GM23248 (cell line): Measurements from ENCODE around the gene ETV6. TPM values are rescaled to one million over a fixed set of nuclear protein-coding genes. Genes with fewer than 3 reads are reported as not detected.
A peak's percentile ranks its signal among the peaks of the same experiment; 100 is the strongest.

Experiments used
- DNase-seq: peaks from one replicate; pipeline ENCODE4 v3.0.0-alpha.2; 2015
- H2AFZ ChIP-seq: fragments of 200-600 bp; sonication (generic); 2 replicates; pipeline ENCODE4 v1.6.1; 2016; ENCODE audit warnings: antibody characterized with exemption
- H3F3A ChIP-seq: fragments of 200-600 bp; sonication (generic); 2 replicates; pipeline ENCODE4 v1.6.1; 2016; ENCODE audit warnings: mild to moderate bottlenecking, antibody characterized with exemption, mixed run types; ENCODE audit not compliant: insufficient read depth
- H3K27ac ChIP-seq: fragments of 200-600 bp; sonication (generic); 2 replicates; pipeline ENCODE4 v1.5.1; 2016; ENCODE audit warnings: mild to moderate bottlenecking
- H3K27me3 ChIP-seq: fragments of 200-600 bp; sonication (generic); replicated peaks from 2 replicates; pipeline ENCODE4 v1.6.1; 2016; ENCODE audit warnings: mild to moderate bottlenecking; ENCODE audit not compliant: insufficient read depth
- H3K36me3 ChIP-seq: fragments of 200-600 bp; sonication (generic); 2 replicates; pipeline ENCODE4 v1.6.1; 2016; ENCODE audit warnings: low read depth, mild to moderate bottlenecking
- H3K4me1 ChIP-seq: fragments of 200-600 bp; sonication (generic); 2 replicates; pipeline ENCODE4 v1.6.1; 2016; ENCODE audit warnings: mild to moderate bottlenecking; ENCODE audit not compliant: insufficient read depth
- H3K4me2 ChIP-seq: fragments of 200-600 bp; sonication (generic); one replicate; pipeline ENCODE4 v1.6.1; 2016; ENCODE audit warnings: mild to moderate bottlenecking; ENCODE audit not compliant: unreplicated experiment
- H3K4me3 ChIP-seq: fragments of 200-600 bp; sonication (generic); 2 replicates; pipeline ENCODE4 v1.5.1; 2016; ENCODE audit warnings: mild to moderate bottlenecking
- H3K79me2 ChIP-seq: fragments of 200-600 bp; sonication (generic); 2 replicates; pipeline ENCODE4 v1.6.1; 2016; ENCODE audit warnings: mild to moderate bottlenecking; ENCODE audit not compliant: insufficient read depth
- H3K9ac ChIP-seq: fragments of 200-600 bp; sonication (generic); 2 replicates; pipeline ENCODE4 v1.6.1; 2016; ENCODE audit warnings: mild to moderate bottlenecking
- H3K9me2 ChIP-seq: fragments of 200-600 bp; sonication (generic); 2 replicates; pipeline ENCODE4 v1.6.1; 2016; ENCODE audit warnings: mixed run types, mild to moderate bottlenecking, moderate library complexity; ENCODE audit not compliant: insufficient read depth
- H3K9me3 ChIP-seq: fragments of 200-600 bp; sonication (generic); one replicate; pipeline ENCODE4 v1.6.1; 2017; ENCODE audit warnings: low read depth
- H4K20me1 ChIP-seq: fragments of 200-600 bp; sonication (generic); 2 replicates; pipeline ENCODE4 v1.6.0; 2016; ENCODE audit not compliant: insufficient read depth
- EZH2 ChIP-seq: fragments of 200-600 bp; sonication (generic); IDR thresholded peaks from 2 replicates; pipeline ENCODE4 v1.6.1; 2018; ENCODE audit warnings: antibody characterized with exemption, mild to moderate bottlenecking; ENCODE audit not compliant: insufficient read depth, poor library complexity, severe bottlenecking
- EZH2phosphoT487 ChIP-seq: fragments of 200-600 bp; sonication (generic); IDR thresholded peaks from 2 replicates; pipeline ENCODE4 v1.6.1; 2018; ENCODE audit warnings: antibody characterized with exemption, moderate library complexity, mild to moderate bottlenecking, low read depth; ENCODE audit not compliant: insufficient read depth
- WGBS, 2 experiments: methylation state at CpG; one replicate each; pipeline ENCODE4 v1.1.6; 2015 to 2017; ENCODE audit warnings: low lambda C conversion rate in 2 of 2, low coverage in 1 of 2; ENCODE audit errors: missing lambda C conversion rate in 2 of 2; 5-methylcytosine and 5-hydroxymethylcytosine counted together
- in situ Hi-C: fragments of 300-500 bp; cut with MboI; formaldehyde crosslinking; loops from 2 replicates; pipeline ENCODE4 v1.15.0; 2020
- polyA plus RNA-seq: library from polyadenylated mRNA; unstranded; fragments of >200 nt; fragmentation: Nextera tagmentation; extraction: Ambion mirVana; gene quantifications from 2 replicates; pipeline ENCODE4 v1.2.1, GENCODE V29; 2016
- total RNA-seq: library from RNA; depleted of rRNA; stranded (reverse); fragments of >200 nt; shearing (Covaris generic); gene quantifications from 2 replicates; pipeline ENCODE4 v1.2.3, GENCODE V29; 2014

The ETV6 gene
- total and polyA plus RNA-seq, 2 experiments from 2014 or later, result 2.5 to 10.4 TPM

DNA sequence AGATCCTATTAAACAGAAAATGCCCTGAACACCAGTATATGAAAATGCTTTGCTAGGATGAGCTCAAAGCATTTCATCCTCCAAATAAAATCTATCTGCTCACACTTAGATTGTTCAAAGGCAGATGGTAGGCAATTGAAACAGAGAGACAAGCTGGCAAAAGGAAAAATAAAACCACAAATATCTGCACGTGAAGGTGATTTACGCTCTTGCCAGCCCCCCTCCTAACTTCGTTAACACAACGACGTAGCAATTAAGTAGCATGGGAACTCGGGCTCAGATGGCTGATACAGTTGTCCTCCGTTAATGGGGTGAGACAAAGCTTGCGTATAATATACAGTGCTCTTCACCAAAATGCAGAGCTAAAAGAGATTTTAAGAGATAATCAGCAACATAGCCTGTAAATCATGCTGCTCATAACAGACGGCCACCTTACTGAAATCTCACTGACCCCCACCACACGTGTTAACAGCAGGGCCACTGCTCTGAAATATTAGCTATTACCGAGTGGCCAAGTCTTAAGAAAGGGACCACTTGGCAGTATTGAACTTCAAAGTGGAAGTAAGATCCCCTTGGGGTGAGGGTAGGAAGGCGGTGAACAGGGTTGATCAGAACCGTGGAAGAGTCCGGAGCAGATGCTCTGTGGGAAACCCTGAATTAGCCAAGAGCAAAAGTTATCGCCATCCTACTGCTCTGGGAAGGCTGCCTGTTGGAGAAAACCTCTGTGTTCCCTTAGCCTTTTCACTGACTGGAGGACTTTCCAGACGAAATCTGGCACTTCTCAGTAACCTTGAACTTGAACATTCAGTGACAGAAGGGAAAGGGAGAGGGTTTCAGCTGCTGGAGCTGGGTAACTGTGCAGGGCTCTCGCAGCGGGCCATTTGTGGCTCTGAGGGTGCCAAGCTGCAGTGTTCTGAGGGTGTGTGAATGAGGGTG lies 23.1 kb downstream of the ETV6 start:
- in situ Hi-C loops, result no loop called here
- WGBS, 2 experiments, result 75 to 79% methylated on average over 18 of the region's 18 CpGs
- H3K9me2 ChIP-seq, result no peaks in the 10 kb centered on the region

DNA sequence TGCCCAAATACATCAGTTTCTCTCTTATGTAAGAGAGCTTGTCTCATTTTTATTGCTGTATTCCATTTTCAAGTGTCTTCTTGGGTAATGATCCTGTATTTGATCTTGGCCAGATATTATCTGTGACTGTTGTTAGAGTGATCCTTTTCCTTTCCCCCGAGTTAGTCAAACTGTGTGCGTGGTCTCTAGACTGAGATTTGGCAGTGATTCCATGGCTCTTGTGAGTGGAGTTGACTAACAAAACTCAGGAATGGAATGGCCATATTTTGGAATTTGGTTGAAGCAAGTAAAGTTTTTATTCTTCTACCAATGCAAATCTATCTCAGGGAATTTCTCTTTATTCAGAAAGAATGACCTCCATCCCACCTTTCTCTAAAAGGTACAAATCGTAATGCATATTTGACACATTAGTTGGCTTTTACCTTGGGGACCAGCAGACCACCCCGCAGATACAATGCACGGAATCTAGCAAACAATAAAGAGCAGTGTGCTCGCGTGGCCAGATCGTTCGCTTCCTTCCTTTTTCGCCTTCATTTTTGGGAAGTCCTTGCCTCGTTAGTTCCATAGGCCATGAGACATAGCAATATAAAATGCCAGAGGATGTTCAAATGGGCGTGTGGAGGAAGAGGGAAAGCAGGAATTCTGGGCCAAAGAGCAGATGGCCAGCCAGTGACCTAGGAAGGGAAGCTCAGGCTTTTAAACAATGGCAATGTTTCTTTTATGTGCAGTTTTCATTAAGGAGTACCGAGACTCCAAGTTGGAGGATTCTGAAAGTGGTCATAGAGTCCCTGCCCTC lies 24.4 kb downstream of the ETV6 start:
- peaks cover 16% of the 10 kb centered on the region; the same call in 1 of the 2 replicates for H4K20me1 ChIP-seq
- no peaks in the 10 kb centered on the region for H3K9me2 ChIP-seq
- no peak overlapping the region for H3K27ac ChIP-seq
- peaks cover 15% of the 10 kb centered on the region for H3K4me1 ChIP-seq
- H3K4me3 ChIP-seq, result no peak overlapping the region
- no peak overlapping the region for H3K9ac ChIP-seq
- no peaks in the 10 kb centered on the region for H3K9me3 ChIP-seq
- in situ Hi-C loops, result no loop called here
- H2AFZ ChIP-seq, result no peak overlapping the region
- no peaks in the 10 kb centered on the region for H3K36me3 ChIP-seq
- TF ChIP-seq EZH2 (no peak), EZH2phosphoT487 (no peak)
- H3K27me3 ChIP-seq, result no peaks in the 10 kb centered on the region
- DNase-seq, result peak; percentile 43
- peaks cover 99% of the 10 kb centered on the region for H3K79me2 ChIP-seq
- 76 to 82% methylated on average over 13 of the region's 13 CpGs for WGBS, 2 experiments
- H3K4me2 ChIP-seq, result no peak overlapping the region
- H3F3A ChIP-seq, result peaks cover 11% of the 10 kb centered on the region

More for the DNA sequence above, 23.1 kb downstream of the ETV6 start:
- no peaks in the 10 kb centered on the region for H3K36me3 ChIP-seq
- no peaks in the 10 kb centered on the region for H3K9me3 ChIP-seq
- no peak for DNase-seq
- H3F3A ChIP-seq, result peaks cover 11% of the 10 kb centered on the region
- peaks cover 16% of the 10 kb centered on the region; the same call in 1 of the 2 replicates for H4K20me1 ChIP-seq
- H2AFZ ChIP-seq, result no peak overlapping the region
- no peak overlapping the region for H3K9ac ChIP-seq
- no peaks in the 10 kb centered on the region for H3K27me3 ChIP-seq
- H3K4me3 ChIP-seq, result no peak overlapping the region
- TF ChIP-seq EZH2phosphoT487 (no peak), EZH2 (no peak)
- no peak overlapping the region for H3K27ac ChIP-seq
- no peak overlapping the region for H3K4me2 ChIP-seq
- peaks cover 99% of the 10 kb centered on the region for H3K79me2 ChIP-seq
- peaks cover 15% of the 10 kb centered on the region for H3K4me1 ChIP-seq

DNA sequence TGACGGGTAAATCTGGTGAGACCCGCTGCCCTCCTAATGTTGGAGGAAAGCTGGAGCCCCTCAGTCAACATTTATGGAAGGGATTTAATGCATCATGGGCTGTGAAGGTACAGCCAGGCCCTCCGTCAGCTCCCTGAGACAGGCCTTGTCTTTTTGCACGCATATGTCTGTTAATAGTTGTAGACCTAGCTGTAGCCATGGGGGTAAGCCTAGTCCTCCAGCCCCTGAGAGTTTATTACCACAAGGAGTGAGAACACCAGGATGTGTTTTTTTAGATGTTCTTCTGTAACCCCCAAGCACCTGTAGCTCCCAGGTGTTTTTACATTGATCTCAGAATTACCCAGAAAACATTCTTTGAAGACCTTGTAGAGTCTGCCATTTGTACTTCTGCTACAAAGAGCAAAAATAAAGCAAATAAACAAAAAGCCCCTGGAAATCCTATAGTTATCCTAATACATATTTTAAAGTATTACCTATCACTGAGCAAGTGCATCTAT lies 25.5 kb downstream of the ETV6 start:
- no peaks in the 10 kb centered on the region for H3K27me3 ChIP-seq
- H3K9me2 ChIP-seq, result no peaks in the 10 kb centered on the region
- peaks cover 11% of the 10 kb centered on the region for H3F3A ChIP-seq
- peaks cover 16% of the 10 kb centered on the region; the same call in 1 of the 2 replicates for H4K20me1 ChIP-seq
- no peak overlapping the region for H3K4me3 ChIP-seq
- no peak overlapping the region for H3K9ac ChIP-seq
- WGBS, 2 experiments, result 97 to 98% methylated on average over 4 of the region's 4 CpGs
- TF ChIP-seq EZH2, result no peak
- TF ChIP-seq EZH2phosphoT487, result no peak
- DNase-seq, result no peak
- no peak overlapping the region for H2AFZ ChIP-seq
- in situ Hi-C loops, result no loop called here
- no peak overlapping the region for H3K27ac ChIP-seq
- H3K4me2 ChIP-seq, result no peak overlapping the region
- peaks cover 15% of the 10 kb centered on the region for H3K4me1 ChIP-seq
- peaks cover 100% of the 10 kb centered on the region for H3K79me2 ChIP-seq
- no peaks in the 10 kb centered on the region for H3K9me3 ChIP-seq
- no peaks in the 10 kb centered on the region for H3K36me3 ChIP-seq

DNA sequence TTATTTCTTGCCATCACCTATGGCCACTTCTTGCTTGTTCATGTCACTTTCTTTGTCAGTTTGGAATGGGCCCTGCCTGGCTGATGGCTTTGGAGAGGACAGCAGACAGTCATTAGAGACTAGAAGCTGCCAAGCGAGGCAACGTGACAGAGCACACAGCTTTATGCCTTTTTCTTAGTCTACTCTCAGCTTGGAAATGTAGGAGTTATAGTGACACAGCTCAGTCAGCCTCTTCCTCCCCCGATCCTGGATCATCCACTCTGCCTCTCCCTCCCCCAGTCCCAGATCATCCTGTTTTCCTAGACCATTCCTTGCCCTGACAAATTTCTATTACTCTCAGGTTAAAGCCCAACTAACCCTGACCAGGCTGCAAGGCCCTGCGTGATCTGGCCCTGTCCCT lies 26.6 kb downstream of the ETV6 start:
- Histone ChIP-seq H2AFZ (no peak overlapping the region), H3K79me2 (peaks cover 100% of the 10 kb centered on the region), H3K27ac (no peak overlapping the region), H3K4me2 (peak overlapping the region; percentile 24), H3K9me3 (no peaks in the 10 kb centered on the region), H3K9me2 (no peaks in the 10 kb centered on the region), H3K4me3 (no peak overlapping the region), H3K4me1 (peaks cover 19% of the 10 kb centered on the region), H3K27me3 (no peaks in the 10 kb centered on the region), H3F3A (peaks cover 15% of the 10 kb centered on the region), H4K20me1 (peaks cover 16% of the 10 kb centered on the region; the same call in 1 of the 2 replicates), H3K36me3 (no peaks in the 10 kb centered on the region), H3K9ac (no peak overlapping the region)
- TF ChIP-seq EZH2phosphoT487, result no peak
- TF ChIP-seq EZH2, result no peak
- peak; percentile 18 for DNase-seq
- in situ Hi-C loops, result no loop called here
- WGBS, 2 experiments, result 50 to 55% methylated on average over 4 of the region's 4 CpGs
